Adrenal gland (tissue), 12 donors: ENCODE results near the gene CPSF4. TPM values are rescaled to one million over a fixed set of nuclear protein-coding genes. Genes with fewer than 3 reads are reported as not detected.

Experiments
- DNase-seq, 7 donors: peaks; one replicate each; pipeline ENCODE4 v3.0.0-alpha.2; 2019 to 2020
- H3K27ac ChIP-seq, 5 donors: fragments of 200-600 bp; sonication (generic) in 4 of 5; 1 replicate in 3 of 5; 2 replicates in 2 of 5; pipeline versions ENCODE4 v1.5.1 to v1.8.0; 2016 to 2020; ENCODE audit warnings: mild to moderate bottlenecking in 1 of 5
- H3K27me3 ChIP-seq: fragments of 200-600 bp; 2 replicates; pipeline ENCODE4 v1.8.0; 2021
- H3K36me3 ChIP-seq, 2 donors: fragments of 200-600 bp; replicated peaks in 1 of 2; 1 replicate in 1 of 2; 2 replicates in 1 of 2; pipeline versions ENCODE4 v1.5.1 to v1.8.0; 2018 to 2022
- H3K4me1 ChIP-seq, 2 donors: fragments of 200-600 bp; replicated peaks in 1 of 2; 1 replicate in 1 of 2; 2 replicates in 1 of 2; pipeline versions ENCODE4 v1.5.1 to v1.8.0; 2018 to 2021
- H3K4me3 ChIP-seq, 4 donors: fragments of 200-600 bp; sonication (generic) in 3 of 4; one replicate each; pipeline ENCODE4 v1.5.1; 2016 to 2018
- H3K9me3 ChIP-seq, 3 donors: fragments of 200-600 bp; sonication (generic) in 1 of 3; replicated peaks in 1 of 3; 1 replicate in 2 of 3; 2 replicates in 1 of 3; pipeline versions ENCODE4 v1.5.1 to v1.8.0; 2016 to 2021
- CTCF ChIP-seq, 6 experiments: fragments of 450-650 bp in 4 of 6; fragments of 200-600 bp in 2 of 6; sonication (generic) in 1 of 6; IDR thresholded peaks; 1 replicate in 5 of 6; 2 replicates in 1 of 6; pipeline versions ENCODE4 v1.5.1 to v1.8.0; 2016 to 2021; ENCODE audit warnings: antibody characterized with exemption in 6 of 6, mild to moderate bottlenecking in 2 of 6, moderate library complexity in 1 of 6
- POLR2A ChIP-seq, 2 donors: fragments of 450-650 bp; IDR thresholded peaks; one replicate each; pipeline ENCODE4 v1.6.1; 2017; ENCODE audit warnings: antibody characterized with exemption in 2 of 2, mild to moderate bottlenecking in 2 of 2, moderate library complexity in 1 of 2
- WGBS, 4 donors: extraction: QIAGEN DNeasy Blood & Tissue Kit in 2 of 4; methylation state at CpG; one replicate each; pipeline versions ENCODE4 v1.1.5 to v1.1.7; 2013 to 2017; 5-methylcytosine and 5-hydroxymethylcytosine counted together
- intact Hi-C, 2 donors: fragments of 100-400 bp; cut with DNase I; formaldehyde crosslinking; loops; one replicate each; pipeline versions ENCODE4 v1.14.1 to v1.15.0; 2022 to 2023
- polyA plus RNA-seq, 3 donors: library from polyadenylated mRNA; stranded (reverse); fragments of 200-250 nt in 2 of 3; fragments of 350-450 nt in 1 of 3; fragmentation: Illumina TruSeq in 1 of 3; extraction: RNeasy Lipid Tissue Mini Kit (QIAGEN cat#74804) in 1 of 3; gene quantifications; one replicate each; pipeline ENCODE4 v1.2.3, GENCODE V29; 2013 to 2014
- total RNA-seq, 9 donors: library from RNA; depleted of rRNA in 4 of 9; stranded (reverse); fragments of >200 nt in 4 of 9; fragments of 120-200 nt in 1 of 9; fragmentation: NEBNext Ultra II Directional in 1 of 9; extraction: Animal tissue kit (Norgen Biotek cat#: 25700) in 1 of 9; gene quantifications; one replicate each; pipeline versions ENCODE4 v1.1.0 to v1.2.4, GENCODE V29; 2013 to 2023
- donor health status: healthy with polysubstance abuse.
- donor health status: Bipolar disorder and iron deficiency.
- donor health status: DM: yes; HTN: yes; CAD: no.
- donor health status: DM: no; HTN: no; CAD: no.
- donor health status: DM: no; HTN: no; CAD: no.
- donor health status: DM: yes; HTN: yes; CAD: no.

The CPSF4 gene
- total and polyA plus RNA-seq, 12 donors, result 16.0 to 40.5 (median 28.0) TPM

DNA sequence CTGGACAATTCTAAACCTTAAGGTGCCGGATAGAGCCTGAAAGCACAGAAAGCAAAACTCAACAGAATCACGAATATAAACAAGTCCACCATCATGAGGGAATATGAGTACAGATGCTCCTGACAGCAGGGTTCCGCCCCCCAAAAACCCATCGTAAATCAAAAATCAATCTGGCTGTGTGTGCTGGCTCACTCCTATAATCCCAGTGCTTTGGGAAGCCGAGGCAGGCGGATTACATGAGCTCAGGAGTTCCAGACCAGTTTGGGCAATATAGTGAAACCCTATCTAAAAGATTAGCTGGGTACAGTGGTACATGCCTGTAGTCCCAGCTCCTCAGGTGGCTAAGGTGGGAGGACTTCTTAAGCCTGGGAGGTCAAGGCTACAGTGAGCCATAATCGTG is 17.8 kb upstream of the CPSF4 start:
- intact Hi-C loops, result no loop called here
- peaks cover 0 to 78% of the 10 kb centered on the region in 2 donors for H3K36me3 ChIP-seq

GRCh38 chr7:99422186-99422585 is 16.6 kb upstream of the CPSF4 start:
- Histone ChIP-seq H3K27me3 (no peaks in the 10 kb centered on the region), H3K4me1 (no peaks in the 10 kb centered on the region), H3K36me3 (peaks cover 0 to 66% of the 10 kb centered on the region in 2 donors), H3K27ac (no peak overlapping the region), H3K4me3 (no peak overlapping the region), H3K9me3 (no peaks in the 10 kb centered on the region)
- DNase-seq, result no peak
- intact Hi-C loops, result no loop called here
- WGBS, 4 donors, result 86 to 92% (median 89%) methylated on average over 11 of the region's 11 CpGs
- TF ChIP-seq POLR2A (IDR thresholded peaks at IDR 0.05) (no peak), CTCF (IDR thresholded peaks at IDR 0.05) (no peak)

More for the DNA sequence above, 17.8 kb upstream of the CPSF4 start:
- no peak overlapping the region for H3K4me3 ChIP-seq
- H3K27ac ChIP-seq, result no peak overlapping the region
- H3K4me1 ChIP-seq, result no peaks in the 10 kb centered on the region
- no peaks in the 10 kb centered on the region for H3K9me3 ChIP-seq
- TF ChIP-seq CTCF (IDR thresholded peaks at IDR 0.05), result no peak
- no peak for TF ChIP-seq POLR2A (IDR thresholded peaks at IDR 0.05)
- H3K27me3 ChIP-seq, result no peaks in the 10 kb centered on the region
- WGBS, 4 donors, result 78 to 84% (median 81%) methylated on average over 7 of the region's 7 CpGs
- no peak for DNase-seq

- WGBS, 4 donors, result 82 to 90% (median 84%) methylated on average over 5 of the region's 5 CpGs
- H3K36me3 ChIP-seq, result peaks cover 0 to 62% of the 10 kb centered on the region in 2 donors
- no peaks in the 10 kb centered on the region for H3K27me3 ChIP-seq
- H3K4me3 ChIP-seq, result no peak overlapping the region
- no peak overlapping the region for H3K27ac ChIP-seq
- intact Hi-C loops, result no loop called here
- TF ChIP-seq POLR2A (IDR thresholded peaks at IDR 0.05), result no peak
- no peak for DNase-seq
- no peaks in the 10 kb centered on the region for H3K9me3 ChIP-seq
- H3K4me1 ChIP-seq, result no peaks in the 10 kb centered on the region
Observed at GRCh38 chr7:99422625-99423024, 16.1 kb upstream of the CPSF4 start.

DNA sequence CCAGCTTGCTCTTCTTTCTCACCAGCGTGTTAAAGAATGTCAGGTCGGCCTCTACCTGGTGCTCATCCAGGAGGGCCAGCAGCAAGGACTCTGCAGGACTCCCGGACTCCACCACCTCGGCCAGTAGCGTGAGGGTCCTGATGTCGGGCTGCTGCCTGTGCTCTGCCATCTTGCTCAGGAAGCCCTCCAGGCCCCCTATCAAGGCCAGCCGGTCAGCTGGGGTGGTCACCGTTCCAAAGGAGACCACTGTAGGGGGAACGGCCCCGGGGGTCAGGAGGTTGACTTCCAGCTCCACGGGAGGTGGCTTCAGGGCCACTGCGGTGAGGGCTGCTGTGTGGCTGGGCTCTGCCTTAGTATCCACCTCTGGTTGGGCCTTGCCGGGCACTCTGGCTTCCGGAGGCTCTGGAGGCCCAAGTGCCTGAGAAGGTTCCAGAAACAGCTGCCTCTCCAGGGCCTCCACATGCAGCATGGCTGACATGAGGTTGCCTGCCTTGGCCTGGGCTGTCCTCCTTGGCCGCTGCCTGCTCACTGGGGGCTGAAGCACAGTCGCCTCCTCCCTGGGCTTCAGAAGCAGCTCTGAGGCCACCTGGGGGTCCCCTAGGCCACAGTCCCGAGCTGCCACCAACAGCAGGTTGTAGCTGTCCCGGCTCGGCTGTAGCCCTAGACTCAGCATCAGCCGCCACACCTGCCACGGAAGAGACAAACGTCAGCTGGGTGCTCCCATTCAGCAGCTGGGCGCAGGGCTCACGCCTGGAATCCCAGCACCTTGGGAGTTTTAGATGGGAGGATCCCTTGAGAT is 13.6 kb upstream of the CPSF4 start:
- no peaks in the 10 kb centered on the region for H3K4me1 ChIP-seq
- no peak for TF ChIP-seq CTCF (IDR thresholded peaks at IDR 0.05)
- TF ChIP-seq POLR2A (IDR thresholded peaks at IDR 0.05), result no peak
- peaks cover 0 to 58% of the 10 kb centered on the region in 2 donors for H3K36me3 ChIP-seq
- no peaks in the 10 kb centered on the region for H3K9me3 ChIP-seq
- H3K27ac ChIP-seq, result no peak overlapping the region
- WGBS, 4 donors, result 94 to 100% (median 95%) methylated on average over 3 to 24 of the region's 24 CpGs
- H3K4me3 ChIP-seq, result no peak overlapping the region
- DNase-seq, result no peak
- intact Hi-C loops, result no loop called here
- no peaks in the 10 kb centered on the region for H3K27me3 ChIP-seq
